NCI-H146 treated with DMSO at 0.1 percent for 48 hours (cell line): ENCODE results near the gene PIK3IP1.
"Not testable (repeated sequence)": the region's sequence is repeated elsewhere in the genome, so short reads cannot be mapped to it uniquely, and the experiment has no call there.

Source experiments
- DNase-seq: peaks from one replicate; lab custom pipeline; 2025; ENCODE audit not compliant: unreplicated experiment; lab: John Stamatoyannopoulos, UW

The PIK3IP1 gene

GRCh38 chr22:31250740-31251600 lies 41.3 kb downstream of the PIK3IP1 start:
- no peak for DNase-seq

GRCh38 chr22:31248965-31249958 lies 43.0 kb downstream of the PIK3IP1 start:
- no peak for DNase-seq

GRCh38 chr22:31248138-31248745 lies 44.0 kb downstream of the PIK3IP1 start:
- DNase-seq: no peak

GRCh38 chr22:31247726-31248125 lies 44.6 kb downstream of the PIK3IP1 start:
- DNase-seq: no peak

GRCh38 chr22:31246687-31247086 lies 45.6 kb downstream of the PIK3IP1 start:
- DNase-seq: no peak

GRCh38 chr22:31245998-31246397 lies 46.3 kb downstream of the PIK3IP1 start:
- not testable (repeated sequence) for DNase-seq

- DNase-seq: no peak
These were observed 47.3 kb downstream of the PIK3IP1 start for GRCh38 chr22:31244943-31245451.

- DNase-seq: no peak
These were observed 48.0 kb downstream of the PIK3IP1 start for GRCh38 chr22:31244046-31244942.

GRCh38 chr22:31243339-31244045 lies 48.8 kb downstream of the PIK3IP1 start:
- no peak for DNase-seq

GRCh38 chr22:31241936-31242335 lies 50.4 kb downstream of the PIK3IP1 start:
- no peak for DNase-seq

- no peak for DNase-seq
These were observed 51.1 kb downstream of the PIK3IP1 start for GRCh38 chr22:31241200-31241599.

- no peak for DNase-seq
These were observed 52.4 kb downstream of the PIK3IP1 start for GRCh38 chr22:31239771-31240370.

- DNase-seq: no peak
These were observed 54.2 kb downstream of the PIK3IP1 start for GRCh38 chr22:31238057-31238456.

GRCh38 chr22:31236044-31236443 lies 56.2 kb downstream of the PIK3IP1 start:
- not testable (repeated sequence) for DNase-seq

- DNase-seq: no peak
These were observed 57.2 kb downstream of the PIK3IP1 start for GRCh38 chr22:31235081-31235480.

- DNase-seq: no peak
These were observed 59.3 kb downstream of the PIK3IP1 start for GRCh38 chr22:31233001-31233400.
